H1 (cell line): ENCODE measurements around the gene CISH. TPM values are rescaled to one million over a fixed set of nuclear protein-coding genes. Genes with fewer than 3 reads are reported as not detected.

ENCODE experiments used
- GTF2F1 ChIP-seq: IDR thresholded peaks from 2 replicates; pipeline ENCODE4 v1.6.1; 2012; ENCODE audit warnings: low read depth, low read length, improper control_type of control experiment, borderline replicate concordance
- JUND ChIP-seq: IDR thresholded peaks from 2 replicates; pipeline ENCODE4 v1.6.1; 2011; ENCODE audit warnings: mild to moderate bottlenecking, improper control_type of control experiment, low read length
- KDM5A ChIP-seq: fragments of 200-600 bp; IDR thresholded peaks from 2 replicates; pipeline ENCODE4 v1.7.1; 2012; ENCODE audit warnings: mild to moderate bottlenecking, low read length, inconsistent platforms, mixed read lengths
- POU5F1 ChIP-seq: IDR thresholded peaks from 2 replicates; pipeline ENCODE4 v1.6.1; 2011; ENCODE audit warnings: low read depth, mild to moderate bottlenecking, low read length, moderate library complexity
- SAP30 ChIP-seq: fragments of 300-600 bp; sonication (generic); IDR thresholded peaks from 2 replicates; pipeline ENCODE4 v1.7.1; 2012; ENCODE audit warnings: low read length, moderate library complexity, mild to moderate bottlenecking, inconsistent platforms; ENCODE audit not compliant: insufficient read depth, insufficient replicate concordance
- SIX5 ChIP-seq: IDR thresholded peaks from 2 replicates; pipeline ENCODE4 v1.6.1; 2011; ENCODE audit warnings: mild to moderate bottlenecking, low read depth, low read length
- SP4 ChIP-seq: IDR thresholded peaks from 2 replicates; pipeline ENCODE4 v1.6.1; 2012; ENCODE audit warnings: low read length, inconsistent platforms
- TAF1 ChIP-seq: IDR thresholded peaks from 2 replicates; pipeline ENCODE4 v1.6.1; 2011; ENCODE audit warnings: mild to moderate bottlenecking, low read depth, low read length
- polyA plus RNA-seq, 7 experiments: library from polyadenylated mRNA; depleted of rRNA in 3 of 7; stranded (reverse) in 5 of 7; unstranded in 2 of 7; fragments of >200 nt in 5 of 7; fragments of 200-250 nt in 2 of 7; gene quantifications; 1 replicate in 5 of 7; 2 replicates in 1 of 7; 4 replicates in 1 of 7; pipeline versions ENCODE4 v1.2.1 to v1.2.3, GENCODE V29; 2011 to 2013; ENCODE audit warnings: missing spikeins in 2 of 7, mixed read lengths in 2 of 7
- total RNA-seq: library from RNA; stranded (reverse); fragmentation: NEBNext Ultra II Directional; extraction: Animal tissue kit (Norgen Biotek cat#: 25700); gene quantifications from 2 replicates; pipeline ENCODE4 v1.2.1, GENCODE V29; 2021
- TF ChIP-seq, protein P1 (sequence below): fragments of 300-600 bp; sonication (generic); IDR thresholded peaks from 2 replicates; pipeline ENCODE4 v1.7.1; 2012; ENCODE audit warnings: low read length, moderate library complexity, mild to moderate bottlenecking, inconsistent platforms; ENCODE audit not compliant: insufficient replicate concordance
- TF ChIP-seq, protein P2 (sequence below): IDR thresholded peaks from 2 replicates; pipeline ENCODE4 v1.6.1; 2012; ENCODE audit warnings: inconsistent platforms

The CISH gene
- total and polyA plus RNA-seq, 2 of the 8 experiments (the other 6 are each of a cell fraction or from before 2014, with no cell fraction given) = 1.9 to 2.2 TPM

DNA sequence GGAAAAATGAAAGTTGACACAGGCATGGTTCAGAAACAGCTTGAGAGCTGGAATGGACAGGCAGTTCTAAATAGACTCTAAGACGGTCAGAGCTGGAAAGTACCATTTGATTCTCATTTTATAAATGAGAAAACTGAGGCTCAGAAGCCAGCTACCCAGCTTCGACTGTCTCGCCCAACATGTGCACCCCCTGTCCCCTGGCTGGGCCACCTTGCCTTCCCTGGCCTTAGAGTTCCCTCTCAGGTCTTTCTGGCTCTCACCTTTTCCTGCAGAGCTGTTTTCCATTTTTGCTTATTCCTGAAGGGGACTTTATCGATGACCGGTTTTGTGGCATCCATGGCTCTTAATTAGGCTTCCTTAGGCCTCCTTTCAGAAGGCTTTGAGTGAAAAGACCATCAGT is 45.8 kb upstream of the CISH start (continued):
- TF ChIP-seq, protein P1, sequence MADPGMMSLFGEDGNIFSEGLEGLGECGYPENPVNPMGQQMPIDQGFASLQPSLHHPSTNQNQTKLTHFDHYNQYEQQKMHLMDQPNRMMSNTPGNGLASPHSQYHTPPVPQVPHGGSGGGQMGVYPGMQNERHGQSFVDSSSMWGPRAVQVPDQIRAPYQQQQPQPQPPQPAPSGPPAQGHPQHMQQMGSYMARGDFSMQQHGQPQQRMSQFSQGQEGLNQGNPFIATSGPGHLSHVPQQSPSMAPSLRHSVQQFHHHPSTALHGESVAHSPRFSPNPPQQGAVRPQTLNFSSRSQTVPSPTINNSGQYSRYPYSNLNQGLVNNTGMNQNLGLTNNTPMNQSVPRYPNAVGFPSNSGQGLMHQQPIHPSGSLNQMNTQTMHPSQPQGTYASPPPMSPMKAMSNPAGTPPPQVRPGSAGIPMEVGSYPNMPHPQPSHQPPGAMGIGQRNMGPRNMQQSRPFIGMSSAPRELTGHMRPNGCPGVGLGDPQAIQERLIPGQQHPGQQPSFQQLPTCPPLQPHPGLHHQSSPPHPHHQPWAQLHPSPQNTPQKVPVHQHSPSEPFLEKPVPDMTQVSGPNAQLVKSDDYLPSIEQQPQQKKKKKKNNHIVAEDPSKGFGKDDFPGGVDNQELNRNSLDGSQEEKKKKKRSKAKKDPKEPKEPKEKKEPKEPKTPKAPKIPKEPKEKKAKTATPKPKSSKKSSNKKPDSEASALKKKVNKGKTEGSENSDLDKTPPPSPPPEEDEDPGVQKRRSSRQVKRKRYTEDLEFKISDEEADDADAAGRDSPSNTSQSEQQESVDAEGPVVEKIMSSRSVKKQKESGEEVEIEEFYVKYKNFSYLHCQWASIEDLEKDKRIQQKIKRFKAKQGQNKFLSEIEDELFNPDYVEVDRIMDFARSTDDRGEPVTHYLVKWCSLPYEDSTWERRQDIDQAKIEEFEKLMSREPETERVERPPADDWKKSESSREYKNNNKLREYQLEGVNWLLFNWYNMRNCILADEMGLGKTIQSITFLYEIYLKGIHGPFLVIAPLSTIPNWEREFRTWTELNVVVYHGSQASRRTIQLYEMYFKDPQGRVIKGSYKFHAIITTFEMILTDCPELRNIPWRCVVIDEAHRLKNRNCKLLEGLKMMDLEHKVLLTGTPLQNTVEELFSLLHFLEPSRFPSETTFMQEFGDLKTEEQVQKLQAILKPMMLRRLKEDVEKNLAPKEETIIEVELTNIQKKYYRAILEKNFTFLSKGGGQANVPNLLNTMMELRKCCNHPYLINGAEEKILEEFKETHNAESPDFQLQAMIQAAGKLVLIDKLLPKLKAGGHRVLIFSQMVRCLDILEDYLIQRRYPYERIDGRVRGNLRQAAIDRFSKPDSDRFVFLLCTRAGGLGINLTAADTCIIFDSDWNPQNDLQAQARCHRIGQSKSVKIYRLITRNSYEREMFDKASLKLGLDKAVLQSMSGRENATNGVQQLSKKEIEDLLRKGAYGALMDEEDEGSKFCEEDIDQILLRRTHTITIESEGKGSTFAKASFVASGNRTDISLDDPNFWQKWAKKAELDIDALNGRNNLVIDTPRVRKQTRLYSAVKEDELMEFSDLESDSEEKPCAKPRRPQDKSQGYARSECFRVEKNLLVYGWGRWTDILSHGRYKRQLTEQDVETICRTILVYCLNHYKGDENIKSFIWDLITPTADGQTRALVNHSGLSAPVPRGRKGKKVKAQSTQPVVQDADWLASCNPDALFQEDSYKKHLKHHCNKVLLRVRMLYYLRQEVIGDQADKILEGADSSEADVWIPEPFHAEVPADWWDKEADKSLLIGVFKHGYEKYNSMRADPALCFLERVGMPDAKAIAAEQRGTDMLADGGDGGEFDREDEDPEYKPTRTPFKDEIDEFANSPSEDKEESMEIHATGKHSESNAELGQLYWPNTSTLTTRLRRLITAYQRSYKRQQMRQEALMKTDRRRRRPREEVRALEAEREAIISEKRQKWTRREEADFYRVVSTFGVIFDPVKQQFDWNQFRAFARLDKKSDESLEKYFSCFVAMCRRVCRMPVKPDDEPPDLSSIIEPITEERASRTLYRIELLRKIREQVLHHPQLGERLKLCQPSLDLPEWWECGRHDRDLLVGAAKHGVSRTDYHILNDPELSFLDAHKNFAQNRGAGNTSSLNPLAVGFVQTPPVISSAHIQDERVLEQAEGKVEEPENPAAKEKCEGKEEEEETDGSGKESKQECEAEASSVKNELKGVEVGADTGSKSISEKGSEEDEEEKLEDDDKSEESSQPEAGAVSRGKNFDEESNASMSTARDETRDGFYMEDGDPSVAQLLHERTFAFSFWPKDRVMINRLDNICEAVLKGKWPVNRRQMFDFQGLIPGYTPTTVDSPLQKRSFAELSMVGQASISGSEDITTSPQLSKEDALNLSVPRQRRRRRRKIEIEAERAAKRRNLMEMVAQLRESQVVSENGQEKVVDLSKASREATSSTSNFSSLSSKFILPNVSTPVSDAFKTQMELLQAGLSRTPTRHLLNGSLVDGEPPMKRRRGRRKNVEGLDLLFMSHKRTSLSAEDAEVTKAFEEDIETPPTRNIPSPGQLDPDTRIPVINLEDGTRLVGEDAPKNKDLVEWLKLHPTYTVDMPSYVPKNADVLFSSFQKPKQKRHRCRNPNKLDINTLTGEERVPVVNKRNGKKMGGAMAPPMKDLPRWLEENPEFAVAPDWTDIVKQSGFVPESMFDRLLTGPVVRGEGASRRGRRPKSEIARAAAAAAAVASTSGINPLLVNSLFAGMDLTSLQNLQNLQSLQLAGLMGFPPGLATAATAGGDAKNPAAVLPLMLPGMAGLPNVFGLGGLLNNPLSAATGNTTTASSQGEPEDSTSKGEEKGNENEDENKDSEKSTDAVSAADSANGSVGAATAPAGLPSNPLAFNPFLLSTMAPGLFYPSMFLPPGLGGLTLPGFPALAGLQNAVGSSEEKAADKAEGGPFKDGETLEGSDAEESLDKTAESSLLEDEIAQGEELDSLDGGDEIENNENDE = no peak
- no peak for TF ChIP-seq KDM5A
- TF ChIP-seq POU5F1 = no peak
- TF ChIP-seq SAP30 = no peak
- no peak for TF ChIP-seq TAF1
- TF ChIP-seq, protein P2, sequence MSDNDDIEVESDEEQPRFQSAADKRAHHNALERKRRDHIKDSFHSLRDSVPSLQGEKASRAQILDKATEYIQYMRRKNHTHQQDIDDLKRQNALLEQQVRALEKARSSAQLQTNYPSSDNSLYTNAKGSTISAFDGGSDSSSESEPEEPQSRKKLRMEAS = no peak
- TF ChIP-seq SIX5 = no peak
- no peak for TF ChIP-seq JUND
- no peak for TF ChIP-seq GTF2F1
- no peak for TF ChIP-seq SP4
- TF ChIP-seq, all 59 proteins: peak for 0
